HTERT RPE-1 (cell line): ENCODE results near the gene PARD3B.

Experiments
- in situ Hi-C: fragments of 300-500 bp; cut with MboI; formaldehyde crosslinking; loops from 4 replicates; pipeline ENCODE4 v1.14.3; 2020; ENCODE audit warnings: low sequenced_read_pairs

Gene PARD3B

DNA sequence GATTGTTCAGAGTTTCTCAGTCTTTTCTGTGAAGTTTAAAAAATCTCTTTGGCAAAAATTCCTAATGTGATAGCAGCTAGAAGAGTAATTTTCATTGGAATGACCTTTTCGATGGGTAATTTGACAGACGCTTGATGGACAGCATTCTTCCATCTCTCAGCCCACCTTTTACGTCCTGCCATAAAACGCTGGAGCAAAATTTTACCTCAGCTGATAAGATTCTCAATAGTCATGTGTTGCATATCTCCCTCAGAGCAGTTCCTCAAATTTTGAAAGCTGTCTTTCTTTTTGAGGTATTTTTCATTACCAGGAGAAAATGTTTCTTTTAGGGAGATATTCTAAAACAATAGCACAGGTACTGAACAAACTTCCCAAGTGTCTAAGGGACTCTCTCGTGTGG is 441.4 kb downstream of the PARD3B start:
- in situ Hi-C loops: no loop called here

DNA sequence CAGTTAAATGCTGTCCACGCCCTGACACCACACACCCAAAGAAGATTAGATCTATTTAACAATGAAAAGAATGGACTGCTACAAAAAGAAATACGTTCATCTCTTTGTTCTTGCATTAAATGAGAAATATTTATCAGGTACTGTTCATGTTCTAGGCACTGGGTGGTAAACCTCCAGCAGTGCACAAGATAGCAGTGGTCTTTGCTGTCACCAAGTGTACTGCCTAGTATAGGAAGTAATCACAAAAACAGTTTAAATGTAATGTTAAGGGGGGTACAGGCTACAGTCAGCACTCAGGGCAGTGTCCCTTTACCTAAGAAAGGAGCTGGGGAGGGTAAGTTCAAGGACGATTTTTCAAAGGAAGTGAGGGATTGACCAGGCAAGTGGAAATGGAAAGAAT is 443.6 kb downstream of the PARD3B start:
- in situ Hi-C loops: no loop called here

DNA sequence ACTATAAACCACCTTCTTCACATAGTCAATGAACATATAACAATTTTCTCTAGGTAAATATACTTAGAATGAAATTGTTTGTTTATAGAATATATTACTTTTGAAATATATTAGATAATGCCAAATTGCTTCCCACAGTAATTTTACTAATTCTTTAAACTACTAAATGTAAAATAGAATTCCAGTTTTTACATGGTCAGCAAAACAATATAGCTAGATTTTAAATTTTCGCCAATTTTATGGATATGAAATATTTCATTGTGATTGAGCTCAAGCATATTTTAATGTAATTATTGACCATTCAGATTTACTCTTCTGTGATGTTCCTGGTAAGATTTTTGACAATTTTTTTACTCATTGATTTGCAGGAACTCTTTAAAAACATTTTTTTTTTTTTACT is 444.6 kb downstream of the PARD3B start:
- in situ Hi-C loops: no loop called here

DNA sequence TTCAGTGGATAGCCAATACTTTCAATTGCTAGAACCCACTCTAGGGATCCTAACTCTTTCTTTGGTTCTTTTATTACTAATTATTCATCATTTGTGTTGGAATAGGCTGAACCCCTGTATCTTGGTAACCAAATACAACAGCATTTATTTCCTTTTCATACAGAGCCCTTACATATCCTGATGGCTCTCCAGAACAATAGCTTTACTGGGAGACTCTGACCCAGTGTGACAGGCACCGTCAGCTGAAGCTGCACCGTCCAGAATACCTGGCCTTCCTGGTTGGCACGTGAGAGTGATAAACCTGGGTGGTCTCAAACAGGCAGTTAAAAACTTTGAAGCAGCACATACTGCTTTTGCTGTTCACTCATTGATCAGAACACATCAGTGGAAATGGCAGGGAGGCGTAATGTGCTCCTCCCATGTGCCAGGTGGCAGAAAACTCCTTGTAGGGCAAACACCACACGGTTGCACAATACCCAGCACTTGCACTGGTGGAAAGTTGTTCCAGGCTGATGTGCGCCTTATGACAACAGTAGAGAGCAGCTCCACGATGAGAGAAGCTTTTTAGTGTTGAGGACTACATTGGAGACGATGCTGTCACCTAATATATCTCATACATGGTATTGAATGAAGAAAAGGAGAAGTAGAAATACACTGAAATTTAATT is 456.2 kb downstream of the PARD3B start:
- in situ Hi-C loops: no loop called here

DNA sequence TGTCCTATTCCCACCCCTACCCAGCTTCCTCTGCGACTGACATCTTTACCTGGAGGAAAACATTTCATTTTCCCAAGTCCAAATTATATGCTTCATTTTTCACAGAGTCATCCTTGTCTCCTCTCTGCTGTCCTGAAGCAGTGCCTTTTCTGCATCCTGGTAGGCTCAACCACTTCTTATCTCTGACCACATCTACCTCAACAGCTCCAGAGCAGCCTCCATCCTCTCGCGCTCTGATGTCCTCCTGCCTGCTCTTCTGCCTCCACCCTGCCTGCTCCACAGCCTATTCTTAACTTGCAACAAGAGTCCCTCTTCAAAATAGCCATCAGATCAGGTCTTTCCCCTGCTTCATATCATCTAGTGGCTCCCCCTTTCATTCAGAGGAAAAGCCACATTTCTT is 457.1 kb downstream of the PARD3B start:
- in situ Hi-C loops: no loop called here

DNA sequence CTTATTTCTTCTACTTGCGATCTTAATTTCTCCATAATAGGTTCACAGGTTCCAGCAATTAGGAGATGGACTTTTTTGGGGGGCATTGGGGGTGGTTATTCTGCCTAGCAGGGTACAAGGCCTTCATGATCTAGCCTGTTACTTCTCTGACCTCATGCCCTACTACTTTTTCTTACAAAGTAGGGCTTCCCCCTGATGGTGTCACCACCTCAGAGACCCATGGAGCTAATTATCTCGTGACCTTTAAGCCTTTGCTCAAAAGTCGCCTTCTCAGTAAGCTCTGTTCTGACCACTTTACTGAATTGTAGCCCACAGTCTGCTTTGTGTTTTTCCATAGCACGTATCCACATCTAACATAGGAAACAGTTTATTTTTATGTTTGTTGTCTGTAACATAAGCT is 458.0 kb downstream of the PARD3B start:
- in situ Hi-C loops: no loop called here

DNA sequence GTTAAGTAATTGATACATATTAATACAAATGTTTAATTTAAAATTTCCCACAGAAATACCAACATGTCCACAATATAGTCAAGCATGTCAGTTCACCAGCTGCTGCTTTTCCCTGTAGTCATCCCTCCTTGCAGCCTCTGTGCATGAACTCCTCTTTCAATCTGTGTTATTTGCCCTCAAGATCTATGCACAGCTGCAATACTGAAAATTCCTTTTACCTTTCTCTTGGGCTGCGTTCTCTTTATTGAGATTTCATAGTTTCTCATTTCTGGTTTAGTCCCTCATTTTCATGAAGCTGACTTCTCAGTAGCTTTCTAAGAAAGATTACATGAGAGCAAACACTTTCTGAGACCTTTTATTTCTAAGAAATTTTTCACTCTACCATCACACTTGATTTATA is 464.9 kb downstream of the PARD3B start:
- in situ Hi-C loops: no loop called here

DNA sequence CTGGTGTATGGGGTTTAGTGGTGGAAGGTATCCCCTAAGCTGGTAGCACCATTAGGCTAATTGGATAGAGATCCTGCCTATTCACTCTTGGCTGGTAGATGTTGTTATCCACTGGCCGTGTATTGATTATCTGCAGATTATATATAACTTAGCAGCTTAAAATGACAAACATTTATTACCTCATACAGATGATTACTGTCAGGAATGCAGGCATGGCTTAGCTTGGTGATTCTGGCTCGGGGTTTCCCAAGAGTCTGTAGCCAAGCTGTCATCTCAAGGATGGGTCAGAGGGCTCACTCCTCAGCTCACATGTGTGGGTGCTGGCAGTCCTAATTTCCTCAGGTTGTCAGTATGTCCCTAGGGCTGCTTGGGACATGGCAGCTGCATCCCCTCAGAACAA is 465.8 kb downstream of the PARD3B start:
- in situ Hi-C loops: no loop called here

DNA sequence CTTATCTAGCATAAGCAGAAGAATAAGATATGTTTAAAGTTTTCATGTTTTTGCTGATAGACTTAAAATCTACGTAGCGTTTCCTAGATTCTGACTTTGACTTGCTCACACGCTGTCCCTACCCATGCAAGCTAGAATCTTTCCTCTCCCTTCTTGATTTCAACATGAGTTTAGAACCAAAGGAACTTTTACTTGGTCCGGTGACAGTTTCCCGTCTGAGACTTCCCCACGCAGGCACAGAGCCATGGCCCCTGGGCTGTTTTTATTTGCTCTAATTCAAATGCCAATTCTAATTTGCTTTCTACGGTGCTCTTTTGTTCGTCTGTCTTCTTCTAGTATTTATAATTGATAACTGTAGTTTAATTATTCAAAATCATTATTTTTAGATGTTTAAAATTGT is 467.7 kb downstream of the PARD3B start:
- in situ Hi-C loops: no loop called here

DNA sequence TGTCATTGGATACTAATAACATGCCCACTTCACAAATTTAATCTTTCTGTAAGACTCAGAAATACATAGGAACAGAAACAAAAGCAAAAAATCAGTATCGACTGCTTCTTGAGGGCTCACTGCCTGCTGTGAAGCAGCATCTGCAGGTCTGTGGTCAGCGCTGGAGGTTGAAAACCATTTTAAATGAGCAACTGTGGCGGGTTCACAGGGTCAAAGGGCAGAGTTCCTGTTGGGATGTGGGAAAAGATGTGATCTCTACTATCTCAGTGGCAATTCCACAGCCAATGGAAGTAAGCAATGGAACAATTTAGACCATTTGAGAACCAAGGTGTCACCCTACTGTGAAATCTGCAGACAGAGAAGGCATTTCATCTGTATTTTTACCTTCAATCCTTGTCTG is 468.3 kb downstream of the PARD3B start:
- in situ Hi-C loops: no loop called here

DNA sequence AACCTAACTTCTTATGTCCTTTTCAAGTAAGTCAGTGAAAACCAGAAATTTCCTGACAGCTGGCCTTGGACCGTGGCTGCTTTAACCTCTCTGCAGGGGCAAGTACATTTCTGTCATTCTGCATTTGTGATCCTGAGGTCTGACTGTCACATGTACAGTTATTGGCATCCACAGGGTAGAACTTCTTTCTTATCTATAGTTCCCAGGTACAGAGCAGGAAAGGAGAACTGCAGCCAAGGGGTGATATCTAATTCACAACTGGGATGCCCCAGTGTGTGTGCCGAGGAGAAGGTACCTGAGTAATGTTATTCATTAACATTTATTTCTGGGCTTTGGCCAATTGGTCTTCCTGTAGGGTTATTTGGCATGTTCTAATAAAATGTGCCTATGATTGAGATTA is 468.9 kb downstream of the PARD3B start:
- in situ Hi-C loops: no loop called here

DNA sequence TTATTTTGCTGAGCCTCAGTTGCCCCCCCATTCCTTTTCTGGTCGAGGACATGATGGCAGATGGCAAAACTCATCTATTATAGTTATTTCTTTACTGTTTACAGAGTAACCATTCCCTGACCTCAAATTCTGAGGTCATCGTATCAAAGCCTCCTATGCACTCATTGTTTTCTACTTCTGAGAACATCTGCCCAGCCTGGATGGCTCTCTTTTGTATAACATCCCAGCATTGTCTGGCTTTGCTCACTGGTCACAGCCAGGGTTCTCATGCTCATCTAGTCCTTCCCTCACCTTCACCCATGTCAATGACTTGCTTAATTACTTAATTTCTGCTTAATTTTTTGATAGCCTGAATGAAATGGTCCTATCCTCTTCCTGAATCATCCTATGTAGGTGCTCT is 472.1 kb downstream of the PARD3B start:
- in situ Hi-C loops: no loop called here

DNA sequence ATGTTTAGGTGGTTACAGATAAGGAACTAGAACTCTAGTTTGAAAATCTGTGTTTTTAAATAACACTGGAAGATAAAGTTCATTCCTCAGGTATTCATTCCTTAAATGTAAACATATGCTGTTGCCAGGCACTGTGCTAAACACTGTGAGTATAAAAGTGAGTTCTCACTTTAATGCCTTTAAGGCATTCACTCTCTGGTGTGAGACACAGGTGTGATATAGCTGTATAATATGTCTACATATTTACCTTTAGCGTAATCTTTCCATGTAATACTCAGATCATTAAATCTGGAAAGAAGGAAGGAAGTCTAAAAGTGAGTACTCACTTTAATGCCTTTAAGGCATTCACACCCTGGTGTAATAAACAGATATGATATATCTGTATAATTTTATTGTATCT is 472.6 kb downstream of the PARD3B start:
- in situ Hi-C loops: no loop called here

DNA sequence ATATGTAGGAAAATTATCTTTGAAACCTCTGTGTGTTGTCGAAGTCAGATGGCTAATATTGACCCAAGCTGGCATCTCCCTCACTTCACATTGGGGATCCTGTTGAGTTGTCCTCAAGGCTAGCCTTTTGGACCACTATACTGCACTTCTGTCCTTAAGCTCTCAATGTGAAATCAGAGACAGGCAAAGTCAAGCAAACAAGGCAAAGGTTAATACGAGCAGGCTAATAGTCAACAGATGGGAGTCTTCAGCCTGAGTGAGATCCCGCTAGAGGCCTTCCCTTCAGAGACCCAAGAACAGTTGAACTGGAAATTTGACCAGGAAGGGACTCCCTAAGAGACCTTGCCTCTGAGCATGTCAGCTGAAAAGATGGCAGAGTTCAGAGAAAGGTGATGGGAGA is 475.4 kb downstream of the PARD3B start:
- in situ Hi-C loops: no loop called here

DNA sequence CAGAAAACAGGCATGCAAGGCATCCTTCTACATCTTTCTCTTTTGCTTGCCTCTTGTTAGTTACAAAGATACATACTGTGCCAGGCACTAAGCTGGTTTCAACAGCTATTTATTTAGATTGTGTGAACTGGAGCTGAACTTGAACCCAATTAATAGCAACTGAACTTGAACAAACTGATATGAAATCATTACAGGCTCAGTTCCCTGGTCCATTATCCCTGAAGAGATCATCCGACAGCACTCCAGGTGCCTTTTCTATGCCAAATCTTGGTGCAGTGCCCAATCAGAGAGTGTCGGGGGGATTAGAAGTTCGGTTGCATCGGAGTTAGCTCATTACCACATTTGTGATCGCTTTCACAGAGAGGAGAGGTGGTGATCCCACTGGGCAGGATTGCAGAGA is 477.6 kb downstream of the PARD3B start:
- in situ Hi-C loops: no loop called here

DNA sequence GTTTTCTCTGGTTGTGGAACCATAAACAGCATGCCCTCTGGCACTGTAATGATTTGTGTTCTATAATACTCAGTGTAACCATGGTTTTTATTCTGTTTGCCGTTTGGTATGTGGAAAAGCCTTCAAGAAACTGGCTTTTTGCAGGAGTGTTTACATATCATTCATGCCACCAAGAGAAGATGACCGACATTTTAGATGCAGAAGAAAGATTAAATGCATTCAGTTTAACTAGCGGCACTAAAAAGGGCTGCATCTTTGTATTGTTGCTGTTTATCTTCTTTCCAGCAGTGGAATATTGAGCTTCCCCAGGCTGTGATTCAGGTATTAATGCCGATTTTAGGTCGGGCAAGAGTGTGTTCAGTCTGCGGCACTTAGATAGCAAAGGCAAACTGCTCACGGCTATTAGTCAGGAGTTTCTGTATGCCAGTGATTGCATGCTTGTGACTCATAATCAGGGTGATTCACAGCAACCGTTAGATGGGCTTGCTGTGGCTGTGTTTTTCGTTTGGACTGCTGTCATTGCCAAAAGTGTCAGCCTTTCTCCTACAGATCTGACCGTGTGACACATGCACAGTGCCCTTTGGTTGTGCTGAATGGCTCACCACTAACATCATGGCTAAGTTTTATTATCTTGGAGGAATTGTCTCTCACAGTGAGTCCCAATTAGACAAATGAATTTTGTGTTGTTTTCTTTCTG is 479.7 kb downstream of the PARD3B start:
- in situ Hi-C loops: no loop called here

DNA sequence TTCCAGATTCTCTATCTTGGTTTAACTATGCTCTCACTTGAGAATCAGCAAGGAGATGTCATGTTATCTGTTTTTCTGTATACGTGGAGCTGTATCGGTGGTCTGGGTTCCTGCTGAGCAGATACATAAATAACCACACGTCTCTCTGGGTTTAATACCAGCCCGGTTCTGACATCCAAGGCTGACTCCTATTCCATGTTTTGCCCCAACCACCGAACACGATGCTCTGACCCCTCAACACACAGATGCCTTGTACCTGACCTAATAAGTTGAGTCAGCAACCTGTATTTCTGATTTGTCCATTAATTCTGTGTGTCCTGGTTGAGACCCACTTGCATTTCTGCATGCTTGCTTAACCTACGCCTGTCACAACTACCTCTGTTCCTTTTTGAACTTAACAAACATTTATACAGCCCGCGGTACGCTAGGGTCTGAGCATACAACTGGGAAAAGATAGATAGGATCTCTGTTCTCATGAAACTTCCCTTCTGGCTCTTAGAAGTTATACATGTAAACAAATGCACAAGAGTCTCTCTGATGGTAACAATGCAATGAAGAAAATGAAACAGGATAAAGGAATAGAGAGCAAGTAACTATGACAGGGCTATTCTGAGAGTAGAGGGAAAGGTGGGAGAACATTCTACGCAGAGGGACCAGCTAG is 480.4 kb downstream of the PARD3B start:
- in situ Hi-C loops: no loop called here

DNA sequence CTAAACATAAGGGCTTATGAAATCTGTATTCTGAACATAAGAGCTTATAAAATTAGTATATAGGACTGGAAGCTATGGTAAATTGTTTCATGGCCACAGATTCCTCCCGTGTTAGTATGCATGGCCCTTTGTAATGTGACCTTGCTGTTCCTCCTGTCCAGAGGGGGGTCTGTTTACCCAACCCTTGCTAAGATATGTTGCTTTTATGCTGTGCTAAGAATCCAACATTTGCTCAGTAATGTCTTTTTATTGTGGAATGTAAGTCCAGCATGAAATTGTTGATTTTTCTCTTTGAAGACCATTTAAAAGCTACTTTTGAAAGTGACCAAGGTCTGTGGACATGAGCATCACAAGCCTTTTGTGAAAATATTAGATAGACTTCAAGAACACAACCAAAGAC is 485.4 kb downstream of the PARD3B start:
- in situ Hi-C loops: no loop called here

DNA sequence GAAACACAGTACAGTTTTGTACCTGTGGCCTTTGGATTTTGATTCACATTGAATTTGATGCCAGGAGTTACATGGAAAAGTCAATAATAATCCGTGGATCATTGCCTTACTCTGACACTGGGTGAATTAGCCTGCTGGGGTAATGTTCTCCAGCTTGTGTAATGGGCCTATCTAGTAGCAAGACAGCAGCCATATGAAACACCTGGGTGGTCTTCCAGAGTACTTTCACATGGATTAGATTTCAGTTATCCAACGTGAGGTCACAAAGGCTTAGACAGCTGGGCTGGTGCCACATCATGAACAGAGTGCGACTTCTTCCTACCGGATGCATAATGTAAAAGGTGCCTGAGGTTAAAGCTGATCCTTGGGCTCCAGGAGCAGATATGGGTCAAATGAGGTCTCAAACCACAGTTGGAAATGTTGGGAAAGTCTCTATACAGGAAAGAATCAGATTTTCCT is 486.8 kb downstream of the PARD3B start:
- in situ Hi-C loops: no loop called here

DNA sequence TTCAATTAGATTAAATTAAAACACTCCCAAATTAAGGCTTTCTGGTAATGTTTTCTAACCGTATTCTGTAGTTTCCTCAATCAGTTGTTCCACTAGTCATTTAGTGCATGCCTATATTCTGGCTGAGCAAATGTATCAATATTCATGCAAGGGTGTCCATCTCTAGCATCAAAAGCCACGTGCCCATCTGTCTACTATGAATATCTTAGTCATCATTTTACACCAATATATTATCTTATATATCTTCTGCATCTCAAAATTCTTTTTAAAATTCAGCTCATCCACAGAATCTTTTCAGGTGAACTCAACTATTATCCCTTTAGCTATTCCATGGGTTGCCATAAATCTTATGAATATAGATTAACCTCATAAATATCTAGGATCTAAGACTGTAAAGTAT is 488.2 kb downstream of the PARD3B start:
- in situ Hi-C loops: no loop called here

DNA sequence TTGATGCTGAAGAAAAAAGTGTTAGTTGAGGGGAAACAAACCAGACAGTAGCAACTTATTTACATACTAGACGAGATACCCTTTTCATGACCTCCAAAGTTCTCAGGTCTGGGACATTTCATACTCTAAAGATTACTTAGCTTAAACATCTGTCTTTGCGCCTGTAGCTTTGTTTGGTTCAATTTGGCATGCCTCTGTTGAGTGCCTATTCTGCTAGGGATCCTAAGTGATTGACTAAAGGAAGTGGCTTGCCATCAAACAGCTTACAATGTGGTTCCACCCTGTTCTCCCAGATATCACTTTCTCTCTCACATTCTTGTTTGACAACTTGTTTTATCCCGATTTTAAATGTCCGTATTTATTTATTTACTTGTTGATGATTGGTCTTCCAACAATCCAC is 488.8 kb downstream of the PARD3B start:
- in situ Hi-C loops: no loop called here

DNA sequence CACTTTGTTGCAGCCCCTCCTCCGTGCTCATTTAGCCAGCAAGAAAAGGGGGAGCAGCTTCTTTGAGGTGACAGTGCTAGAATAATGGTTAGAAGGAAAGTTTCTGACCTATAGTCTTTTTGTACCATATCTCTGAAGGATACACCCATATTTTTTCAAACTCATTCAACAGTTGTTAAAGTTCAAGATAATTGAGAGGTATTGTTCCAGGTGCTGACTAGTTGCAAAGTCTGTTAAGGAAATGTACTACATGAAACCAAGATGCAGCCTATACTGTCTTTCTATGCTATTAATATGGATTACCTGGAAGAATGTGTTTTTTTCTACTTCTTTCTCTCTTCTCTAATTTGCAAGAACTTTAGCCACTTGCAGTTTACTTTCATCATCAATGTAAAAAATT is 495.0 kb downstream of the PARD3B start:
- in situ Hi-C loops: no loop called here
